Memory B cell (primary cell): ENCODE measurements around the gene NFATC1.

Experiments
- ATAC-seq: fragments of 150-1000 bp; cut with Tn5 transposase; 2 replicates; pipeline ENCODE4 v1.10.0; 2021; ENCODE audit warnings: low read depth, mild to moderate bottlenecking, moderate library complexity
- DNase-seq, 2 donors: peaks; one replicate each; pipeline ENCODE4 v3.0.0; 2022; ENCODE audit warnings: low spot score in 2 of 2
- H3K27ac Mint-ChIP-seq: one replicate; pipeline ENCODE4 v1.8.0; 2022; ENCODE audit warnings: mild to moderate bottlenecking, moderate library complexity, mixed read lengths
- H3K27me3 Mint-ChIP-seq: one replicate; pipeline ENCODE4 v1.8.0; 2022; ENCODE audit warnings: mixed read lengths
- H3K36me3 Mint-ChIP-seq: one replicate; pipeline ENCODE4 v1.8.0; 2022; ENCODE audit warnings: mild to moderate bottlenecking, mixed read lengths
- H3K4me1 Mint-ChIP-seq: one replicate; pipeline ENCODE4 v1.8.0; 2022; ENCODE audit warnings: mixed read lengths
- H3K4me3 Mint-ChIP-seq: one replicate; pipeline ENCODE4 v1.8.0; 2022; ENCODE audit warnings: mild to moderate bottlenecking, moderate library complexity, mixed read lengths
- H3K9me3 Mint-ChIP-seq: one replicate; pipeline ENCODE4 v1.8.0; 2022; ENCODE audit warnings: mixed read lengths

The NFATC1 gene

DNA sequence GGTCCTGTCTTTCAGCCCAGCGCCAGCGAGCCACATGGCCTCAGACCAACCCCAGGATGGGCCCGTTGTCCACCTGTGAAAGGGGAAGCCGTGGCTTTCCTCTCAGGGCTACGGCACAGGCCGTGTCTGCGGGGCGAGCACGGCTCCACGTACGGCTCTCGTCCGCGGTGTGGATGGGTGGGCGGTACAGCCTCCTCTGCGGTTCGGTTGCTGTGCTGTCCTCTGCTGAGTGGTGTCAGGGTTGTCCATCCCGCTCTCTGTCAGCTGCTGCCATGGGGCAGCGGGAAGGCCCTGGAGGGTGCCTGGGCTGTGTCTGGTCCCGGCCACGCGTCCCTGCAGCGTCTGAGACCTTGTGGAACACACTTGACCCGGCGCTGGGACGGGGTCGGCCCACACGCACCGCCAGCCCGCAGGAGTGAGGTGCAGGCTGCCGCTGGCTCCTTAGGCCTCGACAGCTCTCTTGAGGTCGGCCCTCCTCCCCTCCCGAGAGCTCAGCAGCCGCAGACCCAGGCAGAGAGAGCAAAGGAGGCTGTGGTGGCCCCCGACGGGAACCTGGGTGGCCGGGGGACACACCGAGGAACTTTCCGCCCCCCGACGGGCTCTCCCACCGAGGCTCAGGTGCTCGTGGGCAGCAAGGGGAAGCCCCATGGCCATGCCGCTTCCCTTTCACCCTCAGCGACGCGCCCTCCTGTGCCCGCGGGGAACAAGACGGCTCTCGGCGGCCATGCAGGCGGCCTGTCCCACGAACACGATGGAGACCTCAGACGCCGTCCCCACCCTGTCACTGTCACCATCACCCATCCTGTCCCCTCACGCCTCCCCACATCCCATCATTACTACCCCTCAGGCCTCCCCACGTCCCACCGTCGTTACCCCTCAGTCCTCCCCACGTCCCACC, 128.7 kb downstream of the NFATC1 start:
- Mint-ChIP-seq H3K9me3 (no peaks in the 10 kb centered on the region), H3K27me3 (no peaks in the 10 kb centered on the region), H3K36me3 (peaks cover 15% of the 10 kb centered on the region), H3K27ac (peak overlapping the region; percentile 98), H3K4me3 (peak overlapping the region; percentile 71), H3K4me1 (peaks cover 57% of the 10 kb centered on the region)
- peak; percentile 26 for ATAC-seq
- peak; percentile 29 to 60 for DNase-seq

DNA sequence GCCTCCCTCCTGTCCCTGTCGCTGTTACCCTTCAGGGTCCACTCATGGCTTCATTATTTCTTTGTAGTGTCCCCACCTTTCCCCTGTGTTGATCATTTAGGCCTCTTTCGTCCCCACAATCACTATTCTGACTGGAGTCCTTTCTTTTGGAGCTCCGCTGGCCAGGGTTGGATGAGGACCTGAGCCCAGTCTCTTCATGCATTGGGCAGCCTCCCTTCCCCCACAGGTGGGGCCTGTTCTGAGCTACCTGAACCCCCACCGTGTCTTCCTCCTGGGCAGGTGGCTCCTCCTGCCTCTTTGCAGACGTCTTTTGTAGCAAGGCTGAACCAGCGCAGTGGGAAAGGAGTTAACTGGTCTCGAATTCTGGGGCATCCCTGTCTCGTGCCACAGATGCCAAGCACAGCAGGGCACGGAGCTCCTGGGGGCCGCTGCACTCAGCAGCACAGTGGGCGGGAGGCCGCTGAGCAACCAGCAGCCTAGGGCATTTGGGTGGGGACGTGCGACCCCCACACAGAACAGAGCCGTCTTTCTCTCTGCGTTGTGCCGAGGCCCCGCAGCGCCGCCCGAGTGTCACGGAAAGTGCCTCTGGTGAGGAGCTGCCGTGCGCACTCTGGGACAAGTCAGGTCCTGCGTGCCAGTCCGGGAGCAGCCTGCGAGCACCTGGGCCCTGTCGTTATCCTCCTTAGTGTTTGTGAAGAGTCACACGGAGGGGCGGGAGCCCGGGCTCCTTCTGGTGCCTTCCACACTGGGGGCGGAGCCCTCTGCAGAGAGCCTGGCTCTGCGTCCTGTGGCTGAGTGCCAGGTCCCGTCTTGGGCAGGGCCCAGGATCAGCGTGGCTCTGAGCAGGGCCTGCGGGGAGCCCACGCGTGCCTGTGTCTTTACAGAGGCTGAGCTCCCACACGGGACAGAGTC, 130.1 kb downstream of the NFATC1 start:
- Mint-ChIP-seq H3K27ac (peak overlapping the region; percentile 98), H3K27me3 (no peaks in the 10 kb centered on the region), H3K36me3 (peaks cover 19% of the 10 kb centered on the region), H3K9me3 (no peaks in the 10 kb centered on the region), H3K4me1 (peaks cover 47% of the 10 kb centered on the region), H3K4me3 (peak overlapping the region; percentile 78)
- DNase-seq, result no peak
- no peak for ATAC-seq

DNA sequence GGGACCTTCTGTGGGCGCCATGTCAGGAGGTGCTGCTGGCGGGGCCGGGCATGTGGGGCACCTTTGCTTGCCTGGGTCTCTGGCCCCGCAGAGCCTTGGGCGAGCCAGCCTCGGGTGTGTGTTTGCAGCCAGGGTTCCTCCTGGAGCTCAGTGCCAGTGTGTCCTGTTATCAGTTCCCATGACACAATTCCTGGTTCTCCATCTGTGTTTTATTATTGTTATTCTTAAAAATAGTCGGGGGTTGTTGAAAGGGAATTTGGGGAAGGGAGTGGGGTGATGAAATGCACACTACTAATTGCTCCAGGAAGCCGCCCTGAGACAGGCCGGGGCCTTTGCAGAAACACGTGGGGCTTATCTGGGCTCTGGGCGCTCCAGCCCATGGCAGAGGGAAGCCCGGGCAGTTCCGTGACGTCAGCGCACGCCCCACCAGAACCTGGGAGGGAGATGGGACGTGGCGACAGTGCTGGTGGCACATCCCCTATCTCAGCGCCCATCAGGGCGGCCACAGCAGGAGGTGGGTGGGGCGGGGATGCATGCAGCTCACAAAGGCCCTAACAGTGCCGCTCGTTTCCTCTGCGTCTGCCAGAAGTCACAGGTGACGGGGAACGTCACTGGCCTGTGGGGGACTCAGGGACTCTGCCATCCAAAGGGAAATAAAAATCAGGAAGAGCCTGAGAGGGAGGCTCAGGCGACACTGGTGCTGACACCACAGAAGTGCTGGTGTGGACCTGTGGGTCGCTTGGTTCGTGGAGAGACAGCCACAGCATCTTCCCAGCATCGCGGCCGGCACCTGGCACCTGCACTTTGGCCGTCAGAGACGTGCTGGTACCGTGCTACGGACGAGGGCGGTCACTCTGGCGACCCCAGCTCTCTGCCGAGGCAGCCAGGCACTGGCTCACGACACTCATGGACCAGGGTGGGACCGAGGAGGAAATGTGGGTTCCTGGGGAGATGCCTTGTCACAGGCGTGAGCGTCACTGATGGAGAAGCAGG, 131.0 kb downstream of the NFATC1 start:
- Mint-ChIP-seq H3K9me3 (no peaks in the 10 kb centered on the region), H3K27me3 (no peaks in the 10 kb centered on the region), H3K36me3 (peaks cover 19% of the 10 kb centered on the region), H3K27ac (no peak overlapping the region), H3K4me3 (no peak overlapping the region), H3K4me1 (peaks cover 37% of the 10 kb centered on the region)
- DNase-seq (no peak), ATAC-seq (no peak)

DNA sequence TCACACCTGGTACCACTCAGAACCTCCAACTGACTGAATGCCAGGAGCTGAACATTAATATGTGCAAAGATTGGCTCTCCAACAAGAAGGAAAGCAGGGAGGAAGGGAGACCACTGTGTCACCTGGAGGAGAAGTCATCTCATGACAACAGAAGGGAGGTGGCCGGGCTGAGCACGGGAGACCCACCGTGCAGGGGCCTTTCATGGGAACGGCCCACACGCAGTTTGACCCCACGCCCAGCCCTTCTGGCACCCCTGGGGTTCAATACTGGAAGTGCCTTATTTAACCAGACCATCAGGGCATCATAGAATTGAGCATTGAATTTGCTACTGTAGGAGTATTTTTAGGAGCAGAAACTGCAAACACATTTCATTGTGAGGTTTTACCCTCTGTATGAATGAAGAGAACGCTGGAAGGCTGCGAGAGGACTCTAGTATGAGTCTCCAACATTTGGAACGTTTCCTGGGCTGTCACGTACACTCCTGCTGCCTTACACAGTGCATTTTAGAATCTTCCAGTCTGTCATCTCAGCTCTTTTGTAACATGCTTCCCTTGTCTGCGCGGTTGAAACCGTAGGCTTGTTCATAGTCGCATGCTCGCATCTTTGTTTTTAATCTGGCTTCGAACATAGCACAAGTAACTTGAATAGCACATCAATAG, 132.1 kb downstream of the NFATC1 start:
- Mint-ChIP-seq H3K9me3 (no peaks in the 10 kb centered on the region), H3K27me3 (no peaks in the 10 kb centered on the region), H3K4me1 (peaks cover 28% of the 10 kb centered on the region), H3K27ac (no peak overlapping the region), H3K4me3 (no peak overlapping the region), H3K36me3 (peaks cover 19% of the 10 kb centered on the region)
- DNase-seq, result no peak
- ATAC-seq, result no peak

DNA sequence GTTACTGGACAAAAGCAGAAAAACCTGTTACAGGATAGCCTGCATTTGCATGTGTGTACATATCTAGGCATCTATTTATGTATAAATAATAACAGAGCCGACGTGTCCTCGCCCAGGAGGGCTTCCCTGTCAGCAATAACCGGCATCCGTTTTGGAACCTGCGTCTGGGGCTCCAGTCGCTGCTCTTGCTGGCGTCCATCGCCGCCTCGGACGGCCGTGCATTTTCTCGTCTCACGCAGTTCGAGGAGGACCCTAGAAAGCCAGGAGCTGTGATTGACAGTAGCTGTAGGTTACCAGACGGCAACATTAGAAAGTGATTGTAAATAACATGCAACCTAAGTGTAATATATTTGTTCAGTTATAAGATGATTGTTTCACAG, 132.6 kb downstream of the NFATC1 start:
- H3K27ac Mint-ChIP-seq, result peak overlapping the region; percentile 54
- ATAC-seq, result no peak
- DNase-seq, result no peak
- H3K4me3 Mint-ChIP-seq, result no peak overlapping the region
- H3K9me3 Mint-ChIP-seq, result no peaks in the 10 kb centered on the region
- H3K27me3 Mint-ChIP-seq, result no peaks in the 10 kb centered on the region
- H3K4me1 Mint-ChIP-seq, result peaks cover 23% of the 10 kb centered on the region
- peaks cover 19% of the 10 kb centered on the region for H3K36me3 Mint-ChIP-seq

DNA sequence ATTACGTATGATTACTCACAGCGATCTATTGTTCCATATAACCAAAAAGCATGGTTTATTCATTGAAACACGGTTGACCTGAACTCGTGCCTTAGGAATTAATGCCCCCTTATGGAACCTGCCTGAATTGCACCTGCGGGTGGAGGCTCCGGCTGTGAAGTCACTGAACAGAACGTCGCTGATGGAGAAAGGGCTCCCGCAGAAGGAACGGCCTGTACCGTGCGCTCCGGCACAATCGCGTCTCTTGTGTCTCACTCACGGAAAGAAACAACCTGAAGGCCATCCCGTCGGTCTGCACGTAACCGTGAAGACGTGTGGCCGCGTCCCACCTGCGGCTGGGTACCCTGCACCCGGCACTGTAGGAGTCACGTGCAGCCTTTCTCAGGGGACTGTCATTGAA, 133.1 kb downstream of the NFATC1 start:
- peak; percentile 39 for ATAC-seq
- H3K9me3 Mint-ChIP-seq, result no peaks in the 10 kb centered on the region
- H3K4me3 Mint-ChIP-seq, result no peak overlapping the region
- no peaks in the 10 kb centered on the region for H3K27me3 Mint-ChIP-seq
- DNase-seq, result peak; percentile 84 to 86
- H3K36me3 Mint-ChIP-seq, result peaks cover 19% of the 10 kb centered on the region
- H3K27ac Mint-ChIP-seq, result peak overlapping the region; percentile 54
- H3K4me1 Mint-ChIP-seq, result peaks cover 18% of the 10 kb centered on the region

DNA sequence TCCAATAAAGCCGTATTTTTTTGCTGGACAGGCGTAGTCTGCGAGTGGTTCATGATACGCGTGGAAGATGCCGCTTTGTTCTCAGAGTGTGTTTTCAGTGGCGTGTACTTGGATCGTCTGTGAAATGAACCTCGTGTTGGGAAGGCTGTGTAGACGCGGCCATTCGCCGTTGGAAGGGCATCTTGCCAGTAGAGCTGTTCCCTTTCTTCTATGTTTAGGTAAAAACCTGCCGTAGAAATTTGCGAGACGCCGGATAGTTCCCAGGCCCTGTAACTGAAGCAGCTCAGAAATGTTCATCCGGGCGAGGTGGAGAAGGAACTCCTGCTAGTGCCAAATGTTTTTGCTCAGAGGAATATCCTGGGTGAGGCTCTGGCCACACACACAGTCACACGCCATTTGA, 133.6 kb downstream of the NFATC1 start:
- H3K4me1 Mint-ChIP-seq, result peaks cover 14% of the 10 kb centered on the region
- ATAC-seq (no peak), DNase-seq (no peak)
- H3K27me3 Mint-ChIP-seq, result no peaks in the 10 kb centered on the region
- no peaks in the 10 kb centered on the region for H3K9me3 Mint-ChIP-seq
- H3K4me3 Mint-ChIP-seq, result no peak overlapping the region
- no peak overlapping the region for H3K27ac Mint-ChIP-seq
- peaks cover 19% of the 10 kb centered on the region for H3K36me3 Mint-ChIP-seq

DNA sequence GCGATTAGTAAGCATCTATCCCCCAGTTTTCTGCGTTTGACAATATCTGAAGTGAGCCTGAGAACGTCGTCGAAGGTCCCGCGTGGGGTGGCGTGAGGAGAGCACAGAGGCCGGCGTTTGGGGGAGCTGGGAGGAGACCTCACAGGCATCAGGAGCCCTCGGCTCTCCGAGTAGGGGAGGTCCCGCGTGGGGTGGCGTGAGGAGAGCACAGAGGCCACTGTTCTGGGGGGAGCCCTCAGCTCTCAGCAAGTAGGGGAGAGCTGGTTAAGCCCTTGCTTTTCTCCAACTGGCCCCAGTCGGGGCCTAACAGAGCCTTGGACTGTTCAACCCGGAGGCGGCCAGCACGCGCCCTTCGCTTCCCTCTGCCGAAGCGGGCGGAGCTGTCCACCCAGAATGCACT, 134.3 kb downstream of the NFATC1 start:
- Mint-ChIP-seq H3K27me3 (no peaks in the 10 kb centered on the region), H3K4me1 (peaks cover 10% of the 10 kb centered on the region), H3K9me3 (no peaks in the 10 kb centered on the region), H3K4me3 (no peak overlapping the region), H3K27ac (no peak overlapping the region), H3K36me3 (peaks cover 16% of the 10 kb centered on the region)
- ATAC-seq, result no peak
- DNase-seq, result no peak

DNA sequence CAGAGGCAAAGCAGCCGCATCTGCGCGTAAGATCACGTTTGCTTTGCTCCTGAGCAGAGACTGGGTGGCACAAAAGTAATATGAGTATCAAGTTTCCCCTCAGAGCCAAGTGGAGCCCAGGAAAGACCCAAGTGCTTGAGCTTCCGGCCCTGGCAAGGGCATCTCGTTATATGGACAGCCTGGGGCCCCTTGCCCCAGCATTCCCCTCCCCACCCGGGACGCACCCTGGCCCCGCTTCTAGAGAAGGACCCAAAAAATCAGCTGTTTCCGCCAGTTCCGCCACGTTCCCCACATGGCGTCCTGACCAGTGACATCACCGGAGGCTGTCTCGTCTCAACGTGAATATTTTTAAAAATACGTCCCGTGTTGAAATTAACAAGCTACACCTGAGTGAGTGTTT, 135.1 kb downstream of the NFATC1 start:
- H3K36me3 Mint-ChIP-seq, result peaks cover 15% of the 10 kb centered on the region
- ATAC-seq (no peak), DNase-seq (no peak)
- H3K27me3 Mint-ChIP-seq, result no peaks in the 10 kb centered on the region
- no peak overlapping the region for H3K27ac Mint-ChIP-seq
- H3K4me1 Mint-ChIP-seq, result peaks cover 4% of the 10 kb centered on the region
- no peak overlapping the region for H3K4me3 Mint-ChIP-seq
- no peaks in the 10 kb centered on the region for H3K9me3 Mint-ChIP-seq

DNA sequence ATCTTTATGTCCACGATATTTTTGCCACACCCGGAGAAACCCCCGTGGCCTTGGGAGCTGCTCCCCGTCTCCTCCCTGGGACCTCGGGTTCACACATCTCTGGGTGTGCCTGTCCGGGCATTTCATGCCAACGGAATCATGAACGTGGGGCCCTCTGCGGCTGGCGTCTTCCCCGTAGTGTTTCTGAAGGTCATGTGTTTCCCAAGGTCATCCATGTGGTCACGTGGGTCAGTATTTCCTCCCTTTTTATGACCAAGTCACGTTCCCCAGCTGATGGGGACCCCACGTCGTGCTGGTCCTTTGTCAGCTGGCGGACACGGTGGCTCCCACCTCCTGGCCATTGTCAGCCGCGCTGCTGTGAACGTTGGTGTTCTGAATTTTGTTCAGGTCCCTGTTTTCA, 135.7 kb downstream of the NFATC1 start:
- Mint-ChIP-seq H3K4me1 (peaks cover 4% of the 10 kb centered on the region), H3K36me3 (peaks cover 15% of the 10 kb centered on the region), H3K27ac (no peak overlapping the region), H3K4me3 (no peak overlapping the region), H3K9me3 (no peaks in the 10 kb centered on the region), H3K27me3 (no peaks in the 10 kb centered on the region)
- DNase-seq (no peak), ATAC-seq (no peak)

DNA sequence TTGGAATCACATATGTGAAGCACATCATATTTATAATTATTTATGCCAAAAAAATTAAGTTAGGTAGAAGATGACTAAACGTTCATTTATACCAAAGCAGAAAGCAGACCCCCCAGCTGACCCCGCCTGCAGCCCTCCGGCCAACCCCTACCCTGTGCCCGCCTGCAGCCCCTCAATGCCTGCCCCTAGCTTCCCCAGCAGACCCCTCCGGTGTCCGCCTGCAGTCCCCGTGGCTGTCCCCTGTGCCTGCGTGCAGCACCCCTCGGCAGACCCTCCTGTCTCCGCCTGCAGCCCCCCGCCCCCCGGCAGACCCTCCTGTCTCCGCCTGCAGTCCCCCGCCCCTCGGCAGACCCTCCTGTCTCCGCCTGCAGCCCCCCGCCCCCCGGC, 136.2 kb downstream of the NFATC1 start:
- Mint-ChIP-seq H3K4me3 (no peak overlapping the region), H3K27ac (no peak overlapping the region), H3K4me1 (peaks cover 4% of the 10 kb centered on the region), H3K9me3 (no peaks in the 10 kb centered on the region), H3K27me3 (no peaks in the 10 kb centered on the region), H3K36me3 (peaks cover 15% of the 10 kb centered on the region)
- ATAC-seq (no peak), DNase-seq (no peak)

DNA sequence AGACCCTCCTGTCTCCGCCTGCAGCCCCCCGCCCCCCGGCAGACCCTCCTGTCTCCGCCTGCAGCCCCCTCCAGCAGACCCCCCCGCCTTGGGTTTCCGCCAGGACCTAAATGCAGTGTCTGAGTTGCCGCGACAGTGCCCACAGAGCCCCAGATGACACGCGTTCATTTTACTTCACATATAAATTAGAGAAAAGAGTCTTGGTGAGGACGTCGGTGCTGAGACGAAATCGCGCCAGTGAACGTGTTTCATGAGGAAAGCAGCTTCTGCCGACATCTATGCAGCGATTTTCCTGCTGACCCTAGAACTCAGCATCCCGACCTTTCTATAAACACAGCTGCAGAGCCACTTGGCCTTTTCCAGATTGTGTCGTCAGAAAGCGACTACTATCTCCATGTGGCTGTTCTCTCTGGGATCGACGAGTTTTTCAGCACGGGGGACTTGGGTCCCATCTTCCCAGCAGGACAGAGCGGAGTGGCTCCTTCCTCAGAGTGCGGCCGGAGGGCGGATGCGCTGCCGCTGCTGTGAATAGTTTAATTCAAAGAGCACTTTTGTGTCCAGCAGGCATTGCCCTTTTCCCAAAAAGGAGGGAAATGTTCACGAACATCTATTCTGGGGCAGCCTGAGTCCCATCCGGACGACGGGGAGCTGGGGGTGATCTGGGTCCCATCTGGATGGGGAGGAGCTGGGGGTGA, 136.7 kb downstream of the NFATC1 start:
- Mint-ChIP-seq H3K27me3 (no peaks in the 10 kb centered on the region), H3K4me1 (peaks cover 4% of the 10 kb centered on the region), H3K36me3 (peaks cover 14% of the 10 kb centered on the region), H3K27ac (no peak overlapping the region), H3K9me3 (no peaks in the 10 kb centered on the region), H3K4me3 (no peak overlapping the region)
- ATAC-seq (no peak), DNase-seq (no peak)

DNA sequence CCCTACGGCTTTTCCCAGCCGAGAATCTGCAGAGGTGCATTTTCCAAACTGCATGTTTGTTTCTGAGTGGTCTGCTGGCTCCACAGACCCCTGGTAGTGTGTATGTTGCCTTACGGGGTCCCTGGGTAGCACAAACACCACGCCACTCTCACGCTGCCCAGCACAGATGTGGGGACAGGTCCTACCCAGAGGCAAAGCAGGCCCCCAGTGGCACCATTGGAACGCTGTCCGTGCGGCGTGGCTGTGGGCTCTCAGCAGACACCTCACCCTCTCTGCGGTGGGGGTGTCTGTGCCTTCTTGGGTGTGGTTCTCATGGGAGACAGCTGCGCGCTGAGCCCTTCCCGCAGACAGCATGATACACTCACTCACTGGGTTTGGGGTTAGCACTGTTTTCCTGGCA, 137.4 kb downstream of the NFATC1 start:
- Mint-ChIP-seq H3K4me3 (no peak overlapping the region), H3K36me3 (peaks cover 9% of the 10 kb centered on the region), H3K27me3 (no peaks in the 10 kb centered on the region), H3K4me1 (peaks cover 4% of the 10 kb centered on the region), H3K9me3 (no peaks in the 10 kb centered on the region), H3K27ac (no peak overlapping the region)
- ATAC-seq (no peak), DNase-seq (no peak)
